Left renal cortex interstitium (tissue), 4 donors: ENCODE data around the gene RPS6KB2. TPM values are rescaled to one million over a fixed set of nuclear protein-coding genes. Genes with fewer than 3 reads are reported as not detected.
A peak's percentile ranks its signal among the peaks of the same experiment; 100 is the strongest.

Source experiments
- DNase-seq, 4 donors: peaks; one replicate each; pipeline ENCODE4 v3.0.0-alpha.2; 2013; ENCODE audit warnings: low read depth in 4 of 4, low spot score in 2 of 4, missing footprints in 1 of 4
- polyA plus RNA-seq, 4 donors: library from polyadenylated mRNA; unstranded; fragments of 120-200 nt; gene quantifications; one replicate each; pipeline ENCODE4 v1.2.1, GENCODE V29; 2013; ENCODE audit not compliant: insufficient read length in 4 of 4

The RPS6KB2 gene
- polyA plus RNA-seq = 10 to 100 TPM; 40.5 to 48.6 (median 44.9) TPM

DNA sequence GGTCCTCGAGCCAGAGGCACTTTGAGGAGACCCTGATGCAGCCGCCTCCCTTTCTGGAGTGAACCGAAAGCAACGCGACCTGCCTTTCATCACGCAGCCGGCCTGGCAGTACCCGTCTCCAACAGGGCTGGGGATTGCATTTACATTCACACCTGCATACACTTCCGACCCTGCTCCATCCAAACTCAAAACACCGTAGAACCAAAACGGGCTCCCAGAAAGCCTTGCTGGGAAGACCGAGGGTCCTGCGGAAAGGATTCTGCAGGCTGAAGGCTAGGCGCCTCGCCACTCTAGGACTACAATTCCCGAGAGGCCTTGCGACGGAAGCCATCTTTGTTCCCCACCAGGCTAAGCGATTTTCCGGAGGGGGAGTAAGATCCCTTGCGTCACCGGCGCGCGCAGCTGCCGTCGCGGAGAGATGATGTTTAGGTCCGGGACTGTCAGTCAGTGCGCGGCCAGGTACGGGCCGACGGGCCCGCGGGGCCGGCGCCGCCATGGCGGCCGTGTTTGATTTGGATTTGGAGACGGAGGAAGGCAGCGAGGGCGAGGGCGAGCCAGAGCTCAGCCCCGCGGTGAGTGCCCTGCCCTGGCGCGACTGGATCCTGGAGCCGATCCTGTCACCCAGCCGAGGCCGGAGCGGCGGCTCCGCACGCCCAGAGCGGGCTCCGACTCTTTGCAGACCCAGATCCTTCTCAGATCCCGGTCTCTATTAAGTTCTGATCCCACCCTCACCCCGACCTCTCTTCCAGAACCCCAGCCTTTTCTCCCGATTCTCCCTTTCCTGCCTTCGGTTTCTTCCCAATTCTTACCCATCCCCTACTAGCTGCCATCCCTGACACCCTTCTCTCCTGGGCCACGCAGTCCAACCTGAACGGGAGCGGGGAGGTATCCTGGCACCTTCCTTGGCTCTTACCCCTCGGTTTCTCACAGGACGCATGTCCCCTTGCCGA lies at the start of gene RPS6KB2:
RPS6KB2 (plus strand) TSS at position 443 of the 950 bp plus-strand sequence; CDS start at position 495, 52 bp downstream.
- DNase-seq = peak; percentile 90 to 99 (median 94)

DNA sequence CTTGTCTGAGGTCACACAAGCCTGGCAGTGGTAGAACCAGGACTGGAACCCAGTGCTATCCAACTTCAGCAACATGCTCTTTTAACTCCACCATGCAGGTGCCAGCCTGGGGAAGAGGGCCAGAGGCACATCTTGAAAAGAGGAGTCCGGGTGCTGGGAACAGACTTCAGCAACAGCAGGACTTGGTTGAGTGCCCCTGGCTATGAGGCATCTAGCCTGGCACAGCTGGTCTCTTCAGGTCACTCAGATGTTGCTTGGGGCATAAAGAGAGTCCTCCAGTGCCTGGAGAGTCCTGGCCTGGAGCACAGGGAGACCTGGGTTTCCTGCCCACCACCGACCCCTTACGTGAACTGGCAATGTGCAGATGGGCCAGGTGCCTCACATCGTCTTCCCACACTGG lies 49.8 kb upstream of the RPS6KB2 start:
- DNase-seq = no peak

DNA sequence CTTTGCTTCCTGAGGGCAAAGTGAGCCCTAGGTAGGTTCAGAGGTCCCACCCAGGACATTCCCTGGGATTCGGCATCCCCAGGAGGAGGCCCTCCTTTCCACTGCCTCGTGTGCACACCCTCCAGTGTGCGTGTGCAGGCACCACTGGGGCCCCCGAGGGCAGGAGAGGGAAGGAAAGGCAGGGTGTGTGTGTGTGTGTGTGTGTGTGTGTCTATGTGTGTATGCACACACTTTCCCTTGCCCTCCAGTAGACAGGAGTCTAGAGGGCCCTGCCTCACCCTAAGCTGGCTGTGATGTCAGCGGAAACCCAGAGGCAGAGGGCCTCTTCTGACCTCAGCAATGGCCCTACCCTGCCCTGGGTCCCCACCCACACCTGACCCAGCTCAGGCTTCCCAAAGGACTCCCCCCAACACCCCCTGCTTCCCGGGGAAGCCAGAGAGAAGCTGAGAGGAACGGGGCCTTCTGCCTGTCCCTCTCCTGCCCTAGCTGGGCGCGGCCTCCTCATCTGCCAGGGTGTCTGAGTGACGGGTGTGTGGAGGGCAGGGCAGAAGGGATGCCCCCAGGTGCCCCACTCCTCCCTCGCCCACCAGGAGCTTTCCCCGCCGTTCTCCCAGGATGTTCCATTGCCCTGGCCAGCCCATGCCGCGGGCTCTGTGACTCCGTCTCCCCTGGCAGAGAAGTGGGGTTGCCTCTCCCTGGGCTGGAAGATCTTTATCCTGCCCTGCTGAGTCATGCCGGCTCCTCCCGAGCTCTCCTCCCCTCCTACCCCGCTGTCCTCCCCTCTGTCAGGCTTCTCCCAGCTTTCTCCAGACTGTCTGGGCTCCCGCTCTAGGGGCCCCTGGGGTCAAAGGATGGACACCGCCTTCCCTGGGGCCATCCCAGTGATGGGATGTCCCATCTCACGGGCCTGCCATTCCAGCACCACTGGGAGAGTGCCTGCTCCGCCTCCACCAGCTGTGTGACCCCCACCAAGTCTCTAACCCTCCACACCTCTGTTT lies 48.9 kb upstream of the RPS6KB2 start:
- no peak for DNase-seq

DNA sequence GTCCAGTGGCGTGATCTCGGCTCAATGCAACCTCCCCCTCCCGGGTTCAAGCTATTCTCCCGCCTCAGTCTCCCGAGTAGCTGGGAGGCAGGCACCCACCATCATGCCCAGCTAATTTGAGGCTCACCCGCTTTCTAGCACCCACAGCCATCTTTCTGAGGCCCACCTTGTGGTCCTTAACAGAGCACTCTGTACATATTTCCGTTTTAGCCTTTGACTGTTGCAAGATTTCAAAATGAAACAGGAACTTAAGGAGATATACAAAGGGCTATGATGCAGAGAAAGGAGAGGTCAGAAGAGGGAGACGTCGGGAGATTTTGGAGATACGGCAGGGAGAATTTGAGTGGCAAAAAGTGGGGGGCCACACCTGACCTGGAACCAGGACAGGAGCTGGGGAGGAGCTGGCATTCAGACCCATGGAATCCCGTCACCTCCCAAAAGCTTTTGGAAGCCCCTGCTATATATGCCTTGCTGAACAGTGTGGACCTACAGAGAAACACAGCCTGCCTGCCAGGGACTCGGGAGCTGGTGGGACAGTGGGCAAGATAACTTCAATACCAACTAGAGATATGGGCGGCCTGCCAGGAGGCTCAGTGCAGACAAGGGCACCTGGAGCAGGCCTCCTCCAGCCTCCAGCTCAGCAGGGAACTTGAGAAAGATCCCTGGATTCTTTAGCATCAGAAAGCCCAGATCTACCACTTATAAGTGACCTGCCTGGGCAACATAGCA lies 46.9 kb upstream of the RPS6KB2 start:
- DNase-seq = no peak

DNA sequence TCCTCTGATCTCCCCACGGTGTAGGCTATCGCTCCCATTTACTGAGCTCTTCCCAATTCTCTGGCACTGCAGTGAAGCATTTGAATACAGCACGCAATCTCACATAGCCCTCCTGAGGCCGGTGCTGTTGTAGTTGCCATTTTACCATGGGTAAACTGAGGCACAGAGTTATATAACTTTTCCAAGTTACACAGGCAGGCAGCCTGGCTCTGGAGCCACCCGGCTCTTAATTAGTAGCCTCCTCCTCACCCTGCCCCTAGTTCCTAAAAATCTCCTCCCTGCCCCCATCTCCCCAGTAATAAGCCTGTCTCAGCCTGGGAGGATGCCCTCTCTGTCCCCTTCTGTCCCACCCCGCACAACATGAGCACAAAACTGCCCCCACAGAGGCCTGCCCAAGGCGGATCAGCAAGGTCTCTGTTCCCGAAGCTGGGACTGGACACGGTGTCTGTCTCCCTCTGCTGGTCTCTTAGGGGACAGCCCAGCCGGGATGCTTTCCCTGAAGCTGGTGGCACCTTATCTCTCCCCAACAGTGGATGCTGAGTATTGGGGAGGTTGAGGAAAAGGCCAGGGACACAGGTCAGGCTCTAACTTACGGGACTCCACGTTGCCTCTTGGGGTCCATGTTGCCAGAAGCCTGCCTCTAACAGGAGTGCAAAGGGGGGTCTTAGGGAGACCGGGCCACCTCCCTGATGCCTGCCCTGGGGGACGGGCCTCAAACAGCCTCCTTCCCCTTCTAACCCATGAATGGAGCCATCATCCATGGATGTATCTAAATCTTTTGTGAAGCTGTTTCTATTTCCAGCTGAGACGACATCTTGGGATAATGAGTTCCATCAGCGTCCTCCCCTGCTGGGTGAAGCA lies 45.8 kb upstream of the RPS6KB2 start:
- no peak for DNase-seq

DNA sequence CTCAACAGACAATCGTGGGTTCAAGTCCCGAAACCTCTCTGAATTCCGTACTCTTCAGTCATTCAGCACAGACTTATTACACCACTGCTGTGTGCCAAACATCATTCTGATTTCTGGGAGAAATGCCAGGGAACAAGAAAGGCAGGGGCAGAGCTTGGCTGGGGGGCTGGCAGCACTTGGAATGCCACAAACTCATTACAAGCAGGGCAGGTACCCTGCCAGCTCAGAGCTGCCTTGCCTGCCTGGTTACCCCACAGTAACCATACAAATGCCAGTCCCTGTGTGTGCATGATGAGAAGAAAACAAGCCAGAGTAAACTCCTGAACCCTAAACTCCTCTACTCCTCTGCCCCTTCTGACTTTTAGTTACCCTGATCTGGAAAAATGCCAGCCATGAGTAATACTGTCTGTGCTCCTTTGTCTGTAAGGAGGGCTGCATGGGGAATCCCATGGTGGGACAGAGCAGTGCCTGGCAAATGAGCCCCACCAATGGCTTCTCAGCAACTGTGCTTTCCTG lies 43.4 kb upstream of the RPS6KB2 start:
- DNase-seq = no peak

DNA sequence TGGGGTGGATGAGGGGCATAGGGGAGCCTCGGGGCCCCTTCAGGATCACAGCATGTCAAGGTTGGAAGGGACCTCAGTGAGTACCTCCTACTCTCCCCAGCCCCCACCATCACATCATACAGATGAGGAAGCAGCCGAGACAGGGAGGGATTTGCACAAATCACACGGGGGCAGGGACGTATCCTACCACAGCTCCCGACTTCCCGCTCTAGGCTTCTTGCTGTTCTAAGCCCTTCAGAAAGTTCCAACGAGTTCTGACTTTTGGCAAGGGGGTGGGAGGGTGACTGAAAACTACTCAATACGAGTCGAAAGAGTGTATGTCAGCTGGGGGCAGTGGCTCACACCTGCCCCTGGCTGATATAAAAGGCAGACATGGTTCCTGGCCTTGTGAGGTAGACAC lies 41.2 kb upstream of the RPS6KB2 start:
- DNase-seq = no peak

DNA sequence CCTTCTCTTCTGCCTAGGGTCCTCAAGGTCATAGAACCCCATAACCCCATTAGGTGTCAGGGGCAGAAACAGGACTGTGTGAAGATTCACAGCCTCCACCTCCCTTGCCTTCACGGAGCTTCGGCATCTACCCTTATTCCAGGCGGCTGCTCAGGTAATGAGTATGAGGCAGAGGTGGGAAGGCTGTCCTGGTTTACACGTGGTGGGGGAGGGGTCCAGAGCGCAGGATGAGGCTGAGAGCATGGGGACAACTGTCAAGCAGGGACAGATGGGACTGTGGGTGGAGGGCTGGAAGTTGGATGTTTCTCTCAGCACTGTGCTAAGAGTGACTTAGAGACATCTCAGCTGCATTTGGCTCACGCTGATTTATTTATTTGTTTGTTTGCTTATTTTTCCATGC lies 40.8 kb upstream of the RPS6KB2 start:
- DNase-seq = no peak

DNA sequence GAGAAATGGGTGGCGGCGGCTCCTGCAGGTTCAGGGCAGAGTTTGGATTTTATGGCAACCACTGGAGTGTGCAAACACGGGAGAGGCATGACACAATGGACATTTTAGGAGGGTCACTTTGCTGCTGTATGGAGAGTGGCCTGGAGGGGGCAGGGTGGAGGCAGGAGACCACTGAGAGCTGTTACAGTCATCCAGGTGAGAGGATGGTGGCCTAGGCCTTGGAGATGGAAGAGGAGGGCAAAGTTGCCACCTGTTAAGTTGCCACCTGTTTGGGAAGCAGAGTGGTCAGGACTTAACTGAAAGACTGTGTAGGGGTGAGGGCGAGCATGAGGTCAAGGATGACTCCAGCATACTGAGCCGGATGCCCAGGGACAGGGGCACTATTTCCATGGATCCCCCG lies 38.8 kb upstream of the RPS6KB2 start:
- no peak for DNase-seq

DNA sequence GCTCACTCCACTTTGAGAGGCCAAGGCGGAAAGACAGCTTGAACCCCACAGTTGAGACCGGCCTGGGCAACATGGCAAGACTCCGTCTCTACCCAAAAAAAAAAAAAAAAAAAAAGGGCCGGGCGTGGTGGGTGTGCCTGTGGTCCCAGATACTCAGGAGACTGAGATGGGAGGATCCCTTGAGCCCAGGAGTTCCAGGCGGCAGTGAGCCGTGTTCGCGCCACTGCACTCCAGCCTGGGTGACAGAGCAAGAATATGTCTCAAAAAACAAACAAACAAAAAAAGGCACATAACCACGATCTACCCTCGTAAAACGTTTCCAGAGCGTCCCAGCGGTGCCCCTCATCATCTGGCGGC lies 37.4 kb upstream of the RPS6KB2 start:
- no peak for DNase-seq

DNA sequence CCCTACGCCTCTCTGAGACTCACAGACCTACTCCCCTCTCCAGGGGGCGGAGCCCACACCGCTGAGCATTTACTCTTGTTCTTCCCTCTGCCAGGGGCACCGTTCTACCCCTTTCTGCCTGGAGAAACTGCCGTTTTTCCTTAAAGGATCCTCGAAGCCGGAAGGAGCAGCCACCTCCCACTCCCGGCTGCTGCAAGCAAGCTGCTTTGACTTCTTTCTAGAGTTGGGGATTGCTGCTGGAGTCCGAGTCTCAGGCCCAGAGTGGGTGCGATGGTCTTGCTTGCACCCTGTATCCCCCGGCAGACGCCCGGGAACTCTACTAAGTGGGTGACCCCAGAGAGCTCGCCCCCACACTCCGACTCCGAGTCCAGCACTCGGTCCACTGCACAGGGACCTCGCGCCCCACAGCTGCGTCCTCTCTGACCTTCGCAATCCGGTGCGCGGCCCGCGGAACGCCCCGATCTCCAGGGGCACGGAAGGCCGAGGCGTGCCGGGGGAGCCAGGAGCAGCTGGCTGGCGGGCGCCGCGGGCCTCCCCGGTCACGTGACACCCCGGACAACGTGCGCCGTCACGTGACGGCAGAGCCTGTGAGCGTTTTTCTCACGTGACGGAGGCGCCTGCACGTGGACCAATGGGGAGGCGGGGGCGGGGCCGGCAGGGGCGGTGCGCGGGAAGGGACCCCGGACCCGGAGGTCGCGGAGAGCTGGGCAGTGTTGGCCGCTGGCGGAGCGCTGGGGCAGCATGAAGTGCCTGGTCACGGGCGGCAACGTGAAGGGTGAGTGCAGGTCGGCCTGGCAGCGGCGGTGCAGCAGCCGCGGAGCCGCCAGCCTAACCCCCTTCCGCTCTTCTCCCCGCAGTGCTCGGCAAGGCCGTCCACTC lies 36.8 kb upstream of the RPS6KB2 start, which contains the start of gene RAD9A:
RAD9A (plus strand) TSS at position 683 of the 879 bp plus-strand sequence; CDS start at position 742, 59 bp downstream.
- peak in 3 of 4 donors; percentile 77 to 92 (median 86) for DNase-seq

DNA sequence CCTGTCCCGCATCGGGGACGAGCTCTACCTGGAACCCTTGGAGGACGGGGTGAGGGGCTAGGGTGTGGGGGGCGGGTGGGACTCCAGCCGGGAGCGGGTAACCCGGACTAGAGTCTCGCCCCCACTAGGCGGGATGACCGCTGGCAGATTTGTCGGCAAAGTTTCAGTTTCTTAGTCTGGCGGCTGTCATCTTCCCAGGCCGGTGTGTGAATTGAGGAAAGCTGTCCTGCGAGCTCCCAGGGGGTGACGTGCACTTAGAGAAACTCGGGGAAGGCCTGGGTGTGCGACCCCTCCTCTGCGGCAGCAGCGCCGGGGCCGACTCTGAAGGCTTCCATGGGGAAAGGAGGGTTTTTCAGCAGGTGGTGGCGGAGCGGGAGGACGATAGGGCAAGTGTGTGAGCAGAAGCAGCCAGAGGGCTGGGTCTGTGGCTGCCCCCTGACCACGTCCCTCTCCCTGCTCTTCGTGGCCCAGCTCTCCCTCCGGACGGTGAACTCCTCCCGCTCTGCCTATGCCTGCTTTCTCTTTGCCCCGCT lies 36.0 kb upstream of the RPS6KB2 start:
- DNase-seq = no peak

DNA sequence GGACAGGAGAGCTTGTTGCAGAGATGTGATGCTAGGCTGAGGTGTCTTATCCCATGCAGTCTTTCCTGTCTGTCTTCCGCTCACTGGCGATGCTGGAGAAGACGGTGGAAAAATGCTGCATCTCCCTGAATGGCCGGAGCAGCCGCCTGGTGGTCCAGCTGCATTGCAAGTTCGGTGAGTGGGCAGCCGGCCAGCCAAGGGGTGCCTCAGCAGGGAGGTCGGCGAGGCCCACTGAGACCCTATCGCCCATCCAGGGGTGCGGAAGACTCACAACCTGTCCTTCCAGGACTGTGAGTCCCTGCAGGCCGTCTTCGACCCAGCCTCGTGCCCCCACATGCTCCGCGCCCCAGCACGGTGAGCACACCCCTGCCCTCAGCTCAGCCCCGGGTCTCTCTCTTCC lies 34.9 kb upstream of the RPS6KB2 start:
- no peak for DNase-seq

DNA sequence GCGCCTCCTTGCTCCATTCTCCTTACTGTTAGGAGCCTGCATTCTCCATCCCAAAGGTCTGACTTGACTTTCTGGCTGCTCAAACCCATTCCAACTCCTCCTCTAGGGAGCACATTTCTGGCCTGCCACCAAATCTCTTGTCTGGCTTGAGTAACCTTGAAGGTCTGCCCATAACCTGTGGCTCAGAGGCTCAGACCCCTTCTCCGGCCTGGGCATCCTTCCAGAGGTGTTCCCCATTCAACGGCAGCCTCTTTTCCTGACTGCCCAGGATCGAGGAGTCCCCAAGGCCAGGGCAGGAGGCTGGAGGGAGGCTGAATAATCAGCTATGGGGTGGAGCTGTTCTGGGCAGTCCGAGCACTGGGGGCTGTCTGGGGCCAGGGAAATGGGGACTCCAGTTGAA lies 34.3 kb upstream of the RPS6KB2 start:
- DNase-seq = no peak

DNA sequence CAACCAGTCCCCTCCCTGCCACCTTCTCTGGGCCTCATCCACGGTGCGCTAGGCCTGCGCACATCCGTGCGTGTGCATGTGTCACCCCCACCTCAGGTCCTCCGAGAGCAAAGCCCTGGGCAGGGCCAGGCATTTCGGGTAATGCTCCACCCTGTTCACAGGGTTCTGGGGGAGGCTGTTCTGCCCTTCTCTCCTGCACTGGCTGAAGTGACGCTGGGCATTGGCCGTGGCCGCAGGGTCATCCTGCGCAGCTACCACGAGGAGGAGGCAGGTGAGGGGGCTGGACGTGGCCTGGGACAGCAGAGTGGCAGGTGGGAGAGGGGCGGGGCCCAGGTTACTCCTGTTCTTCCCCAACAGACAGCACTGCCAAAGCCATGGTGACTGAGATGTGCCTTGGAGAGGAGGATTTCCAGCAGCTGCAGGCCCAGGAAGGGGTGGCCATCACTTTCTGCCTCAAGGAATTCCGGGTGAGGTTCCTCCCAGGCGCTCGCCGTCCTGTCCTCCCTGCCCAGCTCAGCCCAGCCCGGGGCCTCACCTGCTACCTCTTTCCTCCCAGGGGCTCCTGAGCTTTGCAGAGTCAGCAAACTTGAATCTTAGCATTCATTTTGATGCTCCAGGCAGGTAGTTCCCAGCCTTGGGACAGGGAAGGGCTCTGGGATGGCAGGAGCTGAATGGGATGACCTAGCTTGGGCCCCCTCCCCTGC lies 32.6 kb upstream of the RPS6KB2 start:
- DNase-seq = no peak

DNA sequence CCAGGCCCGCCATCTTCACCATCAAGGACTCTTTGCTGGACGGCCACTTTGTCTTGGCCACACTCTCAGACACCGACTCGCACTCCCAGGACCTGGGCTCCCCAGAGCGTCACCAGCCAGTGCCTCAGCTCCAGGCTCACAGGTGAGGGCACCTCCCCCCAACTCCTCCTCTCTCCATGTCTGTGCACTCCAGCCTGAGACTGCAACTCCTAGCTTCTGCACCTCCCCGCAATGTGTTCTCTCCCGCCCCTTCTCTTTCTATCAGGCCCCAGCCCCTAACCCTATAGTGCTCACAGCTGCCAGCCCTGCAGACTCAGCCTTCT lies 32.1 kb upstream of the RPS6KB2 start:
- DNase-seq = no peak

DNA sequence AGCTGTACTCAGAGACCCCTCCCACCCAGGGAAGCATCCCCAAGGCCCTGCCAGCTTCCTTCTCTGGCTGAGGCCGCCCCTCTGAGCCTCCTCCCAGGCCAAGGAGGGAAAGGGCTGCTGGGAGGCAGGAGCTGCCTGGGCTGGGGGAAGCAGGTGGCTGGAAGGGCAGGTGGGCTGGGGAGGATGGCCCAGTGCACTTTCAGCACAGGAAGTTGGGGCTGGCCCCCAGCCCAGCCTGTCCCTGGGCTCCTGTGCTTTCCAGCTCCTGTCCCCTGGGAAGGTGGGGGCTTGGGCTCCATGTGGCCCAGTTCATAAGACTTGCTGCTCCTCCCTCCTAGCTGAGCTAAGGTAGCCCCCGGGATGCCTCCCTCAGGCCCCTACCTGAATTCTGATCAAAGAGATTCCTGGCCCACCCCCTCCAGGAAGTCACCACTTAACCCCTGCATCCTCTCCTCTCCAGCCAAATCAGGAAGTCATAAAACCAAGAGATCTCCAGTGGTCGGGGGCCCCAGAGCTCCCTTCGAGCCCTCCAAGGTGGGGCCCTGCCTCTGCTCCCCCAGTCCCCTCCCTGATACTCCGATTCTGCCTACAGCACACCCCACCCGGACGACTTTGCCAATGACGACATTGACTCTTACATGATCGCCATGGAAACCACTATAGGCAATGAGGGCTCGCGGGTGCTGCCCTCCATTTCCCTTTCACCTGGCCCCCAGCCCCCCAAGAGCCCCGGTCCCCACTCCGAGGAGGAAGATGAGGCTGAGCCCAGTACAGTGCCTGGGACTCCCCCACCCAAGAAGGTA lies 31.5 kb upstream of the RPS6KB2 start:
- no peak for DNase-seq
